Measurements from ENCODE around the gene SMS. TPM values are rescaled to one million over a fixed set of nuclear protein-coding genes. Genes with fewer than 3 reads are reported as not detected.

The SMS gene
- total and polyA plus RNA-seq, 10 of the 15 experiments (the other 5 are each of a cell fraction or from before 2014, with no cell fraction given) = 55.8 to 156 (median 114) TPM

DNA sequence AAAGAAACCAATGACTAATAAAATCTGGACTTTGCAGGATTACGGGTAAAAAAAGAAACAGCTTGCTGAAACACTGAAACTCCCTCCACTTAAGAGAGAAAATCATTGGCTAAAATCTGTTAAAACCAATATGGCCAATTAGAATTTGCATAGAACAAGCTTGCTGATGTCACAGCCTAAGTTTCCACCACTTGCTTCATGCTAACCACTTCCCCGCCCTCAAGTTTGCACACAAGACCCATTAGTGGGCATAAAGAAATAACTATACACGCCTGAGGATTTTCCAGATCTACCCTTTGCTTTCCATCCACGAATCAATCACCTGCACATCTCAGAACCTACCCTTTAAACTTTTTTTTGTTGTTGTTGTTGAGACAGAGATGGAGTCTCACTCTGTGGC, 48.9 kb downstream of the SMS start:
- peak; percentile 27 for DNase-seq (ENCODE audit: low read depth, low spot score)
- RAD21 ChIA-PET (ENCODE audit: unreplicated experiment) = interaction anchor here (0.6 to 8.8 kb wide), 17 partner anchors 9 to 205 kb away, joined by 3 to 82 read pairs (median 4); partner anchors contain the start of gene SMS
- no peak for TF ChIP-seq BCL11A (IDR thresholded peaks at IDR 0.05; ENCODE audit: low read depth, low read length)
- TF ChIP-seq POU2F2 (IDR thresholded peaks at IDR 0.05; ENCODE audit: borderline replicate concordance, low read depth, low read length) = peak; percentile 68; the same call in 1 of the 3 replicates
- peak in 1 of 2 experiments; percentile 16; a peak in 1 of 4 replicates for TF ChIP-seq BHLHE40 (IDR thresholded peaks at IDR 0.05; ENCODE audit: borderline replicate concordance in 1 of 2, low read depth in 2 of 2, low read length in 1 of 2)
- no peak for TF ChIP-seq ZZZ3 (IDR thresholded peaks at IDR 0.05; ENCODE audit: control insufficient read depth, insufficient read length, low read depth)
- peak; percentile 43 for TF ChIP-seq RUNX3 (IDR thresholded peaks at IDR 0.05; ENCODE audit: low read length)
- TF ChIP-seq, protein P1, sequence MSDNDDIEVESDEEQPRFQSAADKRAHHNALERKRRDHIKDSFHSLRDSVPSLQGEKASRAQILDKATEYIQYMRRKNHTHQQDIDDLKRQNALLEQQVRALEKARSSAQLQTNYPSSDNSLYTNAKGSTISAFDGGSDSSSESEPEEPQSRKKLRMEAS (IDR thresholded peaks at IDR 0.05; ENCODE audit: low read depth, low read length) = no peak
- TF ChIP-seq, protein P2, sequence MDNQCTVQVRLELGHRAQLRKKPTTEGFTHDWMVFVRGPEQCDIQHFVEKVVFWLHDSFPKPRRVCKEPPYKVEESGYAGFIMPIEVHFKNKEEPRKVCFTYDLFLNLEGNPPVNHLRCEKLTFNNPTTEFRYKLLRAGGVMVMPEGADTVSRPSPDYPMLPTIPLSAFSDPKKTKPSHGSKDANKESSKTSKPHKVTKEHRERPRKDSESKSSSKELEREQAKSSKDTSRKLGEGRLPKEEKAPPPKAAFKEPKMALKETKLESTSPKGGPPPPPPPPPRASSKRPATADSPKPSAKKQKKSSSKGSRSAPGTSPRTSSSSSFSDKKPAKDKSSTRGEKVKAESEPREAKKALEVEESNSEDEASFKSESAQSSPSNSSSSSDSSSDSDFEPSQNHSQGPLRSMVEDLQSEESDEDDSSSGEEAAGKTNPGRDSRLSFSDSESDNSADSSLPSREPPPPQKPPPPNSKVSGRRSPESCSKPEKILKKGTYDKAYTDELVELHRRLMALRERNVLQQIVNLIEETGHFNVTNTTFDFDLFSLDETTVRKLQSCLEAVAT (IDR thresholded peaks at IDR 0.05) = no peak
- TF ChIP-seq MTA2 (IDR thresholded peaks at IDR 0.05; ENCODE audit: low read depth) = peak; percentile 76
- TF ChIP-seq CBX3 (IDR thresholded peaks at IDR 0.05; ENCODE audit: borderline replicate concordance, low read depth) = no peak
- TF ChIP-seq ZNF207 (IDR thresholded peaks at IDR 0.05; ENCODE audit: borderline replicate concordance) = no peak
- 0 out of 2 replicates have a peak, but pooled peaks have one; percentile 27 for TF ChIP-seq CREB1 (IDR thresholded peaks at IDR 0.05; ENCODE audit: low read depth)
- no peak for TF ChIP-seq SRF (IDR thresholded peaks at IDR 0.05; ENCODE audit: low read depth in 2 of 2, low read length in 2 of 2)
- no peak for TF ChIP-seq STAT3 (IDR thresholded peaks at IDR 0.05; ENCODE audit: low read depth, low read length)
- no peak for TF ChIP-seq NR2C2 (IDR thresholded peaks at IDR 0.05; ENCODE audit: borderline replicate concordance, control insufficient read depth, insufficient read length, low read depth)
- TF ChIP-seq RELB (IDR thresholded peaks at IDR 0.05; ENCODE audit: low read depth) = peak; percentile 53; the same call in 1 of the 2 replicates
- TF ChIP-seq, protein P3, sequence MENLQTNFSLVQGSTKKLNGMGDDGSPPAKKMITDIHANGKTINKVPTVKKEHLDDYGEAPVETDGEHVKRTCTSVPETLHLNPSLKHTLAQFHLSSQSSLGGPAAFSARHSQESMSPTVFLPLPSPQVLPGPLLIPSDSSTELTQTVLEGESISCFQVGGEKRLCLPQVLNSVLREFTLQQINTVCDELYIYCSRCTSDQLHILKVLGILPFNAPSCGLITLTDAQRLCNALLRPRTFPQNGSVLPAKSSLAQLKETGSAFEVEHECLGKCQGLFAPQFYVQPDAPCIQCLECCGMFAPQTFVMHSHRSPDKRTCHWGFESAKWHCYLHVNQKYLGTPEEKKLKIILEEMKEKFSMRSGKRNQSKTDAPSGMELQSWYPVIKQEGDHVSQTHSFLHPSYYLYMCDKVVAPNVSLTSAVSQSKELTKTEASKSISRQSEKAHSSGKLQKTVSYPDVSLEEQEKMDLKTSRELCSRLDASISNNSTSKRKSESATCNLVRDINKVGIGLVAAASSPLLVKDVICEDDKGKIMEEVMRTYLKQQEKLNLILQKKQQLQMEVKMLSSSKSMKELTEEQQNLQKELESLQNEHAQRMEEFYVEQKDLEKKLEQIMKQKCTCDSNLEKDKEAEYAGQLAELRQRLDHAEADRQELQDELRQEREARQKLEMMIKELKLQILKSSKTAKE (IDR thresholded peaks at IDR 0.05; ENCODE audit: low read depth, poor library complexity, severe bottlenecking) = no peak
- TF ChIP-seq IKZF1 (conservative IDR thresholded peaks at IDR 0.05) = peak; percentile 75
- no peak for TF ChIP-seq CBFB (IDR thresholded peaks at IDR 0.05; ENCODE audit: low read depth)
- TF ChIP-seq ASH2L (IDR thresholded peaks at IDR 0.05; ENCODE audit: borderline replicate concordance, low read depth) = no peak
- no peak for TF ChIP-seq FOXK2 (IDR thresholded peaks at IDR 0.05)

More for the DNA sequence above, 48.9 kb downstream of the SMS start:
- FAIRE-seq (no peak), ATAC-seq (peak; percentile 63)
- intact Hi-C loops (cut with micrococcal nuclease; ENCODE audit: unreplicated experiment) = loop anchor here (2.0 to 10.0 kb wide), 4 partner anchors 73 to 1645 kb away; no protein-coding TSS in a partner anchor
- no peak overlapping the region for H2AFZ ChIP-seq (ENCODE audit: control insufficient read depth, low read depth, low read length)
- peaks cover 16% of the 10 kb centered on the region for H3K4me1 ChIP-seq (ENCODE audit: control insufficient read depth, insufficient read depth, low read length)
- no peak overlapping the region for H3K4me2 ChIP-seq (ENCODE audit: control insufficient read depth, insufficient read depth)
- ChIA-PET POLR2A (interaction anchor here (0.6 to 4.3 kb wide), 9 partner anchors 48 to 144 kb away, joined by 3 to 23 read pairs (median 4); no protein-coding TSS in a partner anchor), CTCF (interaction anchor here (0.8 to 7.1 kb wide), 12 partner anchors 12 to 147 kb away, joined by 3 to 90 read pairs (median 4); no protein-coding TSS in a partner anchor), SMC1A (ENCODE audit: uncharacterized antibody, unreplicated experiment) (interaction anchor here (1.0 to 12.2 kb wide), 15 partner anchors 9 to 759 kb away, joined by 3 to 168 read pairs (median 11); no protein-coding TSS in a partner anchor)
- no peak overlapping the region for H3K4me3 ChIP-seq
- no peaks in the 10 kb centered on the region for H3K27me3 ChIP-seq (replicated peaks in 1 of 2; ENCODE audit: control insufficient read depth in 2 of 2, insufficient read depth in 2 of 2, low read length in 1 of 2)
- no TSS peak for BruUV-seq (replicated peaks)
- H3K27ac ChIP-seq (ENCODE audit: control insufficient read depth, insufficient read depth) = peak overlapping the region; percentile 40; the same call in 1 of the 2 replicates
- in situ Hi-C loops (cut with MboI) = loop anchor here (5.0 to 10.0 kb wide), 3 partner anchors 208 to 1915 kb away; partner anchors contain the start of genes APOO and CXorf58
- 38% methylated on average over 4 of the region's 4 CpGs for WGBS (ENCODE audit: insufficient coverage, insufficient replicate concordance, low lambda C conversion rate, missing lambda C conversion rate)
- H3K9me3 ChIP-seq (replicated peaks; ENCODE audit: control insufficient read depth, insufficient read depth, low read length) = no peaks in the 10 kb centered on the region
- H3K36me3 ChIP-seq (ENCODE audit: control insufficient read depth in 2 of 2, insufficient read depth in 2 of 2, low read length in 1 of 2) = peaks cover 3 to 4% of the 10 kb centered on the region in 2 experiments; a peak in 3 of 4 replicates
- H4K20me1 ChIP-seq (ENCODE audit: control insufficient read depth, insufficient read depth) = no peaks in the 10 kb centered on the region
- H3K9ac ChIP-seq (ENCODE audit: control insufficient read depth, insufficient read depth, low read length) = no peak overlapping the region
- H3K79me2 ChIP-seq (ENCODE audit: control insufficient read depth, insufficient read depth, low read length) = no peaks in the 10 kb centered on the region
